NCI-H748 treated with DMSO at 0.1 percent for 48 hours (cell line): ENCODE data around the gene KCNQ1.

Experiments used
- DNase-seq: peaks from one replicate; lab custom pipeline; 2025; lab: John Stamatoyannopoulos, UW

The KCNQ1 gene

DNA sequence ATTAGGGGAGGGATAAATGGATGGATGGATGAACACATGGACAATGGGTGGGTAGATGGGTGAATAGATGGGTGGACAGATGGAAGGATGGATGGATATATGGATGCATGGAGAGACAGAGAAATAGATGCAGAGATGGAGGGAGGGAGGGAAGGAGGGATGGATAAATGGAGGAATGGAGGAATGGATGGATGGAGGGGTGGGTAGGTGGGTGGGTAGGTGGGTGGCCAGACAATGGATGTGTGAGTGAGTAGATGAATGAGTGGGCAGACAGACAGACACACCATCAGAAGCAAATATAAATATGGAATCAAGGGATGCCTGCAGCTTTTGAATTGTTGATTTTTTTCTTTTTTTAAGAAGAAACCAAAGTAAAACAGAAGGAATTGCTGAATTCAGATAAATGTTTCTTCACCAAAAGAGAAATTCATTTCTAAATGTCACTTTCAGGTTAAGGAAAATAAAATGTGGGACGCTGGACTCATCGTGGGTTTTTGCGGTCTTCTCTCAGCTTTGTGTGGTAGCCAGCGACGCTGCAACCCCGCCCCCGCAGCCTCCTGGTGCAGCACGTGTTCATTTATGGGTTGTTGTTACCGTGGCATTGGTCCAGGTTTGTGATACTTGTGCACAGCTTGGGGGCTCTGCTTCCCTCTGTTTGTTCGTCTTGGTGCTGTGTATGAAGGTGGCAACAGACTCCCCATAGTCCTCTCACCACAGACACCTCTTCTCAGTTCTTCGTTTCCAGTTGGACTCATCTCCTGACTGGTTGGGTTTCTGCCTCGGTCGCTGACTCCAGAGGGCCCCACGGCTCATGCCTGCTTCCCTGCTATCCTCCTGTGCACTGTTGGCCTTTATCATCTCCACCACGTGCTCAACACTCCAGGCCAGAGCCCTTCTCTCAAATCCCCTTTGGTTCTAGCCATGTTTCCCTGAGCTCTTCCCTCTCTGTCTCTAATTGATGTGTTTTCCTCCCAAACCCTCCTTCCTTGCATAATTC is 364.3 kb downstream of the KCNQ1 start:
- no peak for DNase-seq

DNA sequence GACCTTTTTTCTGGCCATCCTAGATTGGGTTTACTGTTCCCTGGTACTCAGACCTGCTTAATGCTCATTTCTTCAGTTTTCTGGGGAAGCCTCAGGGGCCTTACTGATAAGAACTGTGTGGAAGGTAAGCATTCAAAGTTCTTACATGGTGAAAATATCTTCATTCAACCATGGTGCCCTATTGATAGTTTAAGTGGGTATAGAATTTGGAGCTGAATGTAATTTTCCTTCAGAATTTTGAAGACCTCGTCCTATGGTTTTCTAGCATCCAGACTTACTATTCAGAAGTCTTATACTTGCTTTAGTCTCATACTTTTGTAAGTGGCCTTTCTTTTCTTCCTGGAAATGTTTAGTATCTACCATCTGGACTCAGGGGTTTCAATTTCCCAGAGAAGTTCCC is 365.0 kb downstream of the KCNQ1 start:
- DNase-seq: no peak

DNA sequence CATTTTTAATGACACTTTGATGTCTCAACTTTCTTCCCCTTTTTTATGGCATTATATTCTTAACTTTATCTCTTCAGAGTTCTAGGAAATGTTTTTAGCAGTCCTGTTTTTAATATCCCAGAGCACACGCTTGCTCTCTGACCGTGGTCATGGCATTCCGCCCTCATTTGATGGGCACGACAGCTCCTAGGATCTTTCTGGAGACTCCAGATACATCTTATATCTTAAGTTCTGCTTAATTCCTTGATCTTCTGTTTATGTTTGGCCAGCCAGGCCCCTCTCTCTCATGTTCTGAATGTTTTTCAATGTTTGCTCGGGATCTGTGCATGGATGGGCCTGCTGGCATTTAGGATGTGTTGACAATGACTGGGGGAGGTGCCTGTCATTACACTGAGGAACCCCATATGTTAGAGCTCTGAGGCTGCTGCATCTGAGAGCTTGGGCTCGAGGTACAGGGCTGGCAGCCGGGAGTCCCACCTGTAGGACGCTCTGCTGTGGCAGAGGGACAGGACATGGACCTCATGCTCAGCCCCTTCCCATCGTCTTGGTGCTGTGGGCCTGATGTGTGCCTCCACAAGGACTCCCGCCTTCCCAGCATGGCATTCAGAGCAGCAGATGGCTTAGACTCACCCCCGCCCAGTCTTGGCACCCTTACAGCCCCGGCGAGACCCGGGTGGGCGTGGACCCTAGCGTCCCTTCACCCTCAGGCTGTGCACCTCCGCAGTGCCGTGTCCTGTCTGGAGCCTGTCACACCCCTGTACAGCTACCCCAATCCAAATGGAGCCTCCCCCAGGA is 365.8 kb downstream of the KCNQ1 start:
- DNase-seq: no peak

DNA sequence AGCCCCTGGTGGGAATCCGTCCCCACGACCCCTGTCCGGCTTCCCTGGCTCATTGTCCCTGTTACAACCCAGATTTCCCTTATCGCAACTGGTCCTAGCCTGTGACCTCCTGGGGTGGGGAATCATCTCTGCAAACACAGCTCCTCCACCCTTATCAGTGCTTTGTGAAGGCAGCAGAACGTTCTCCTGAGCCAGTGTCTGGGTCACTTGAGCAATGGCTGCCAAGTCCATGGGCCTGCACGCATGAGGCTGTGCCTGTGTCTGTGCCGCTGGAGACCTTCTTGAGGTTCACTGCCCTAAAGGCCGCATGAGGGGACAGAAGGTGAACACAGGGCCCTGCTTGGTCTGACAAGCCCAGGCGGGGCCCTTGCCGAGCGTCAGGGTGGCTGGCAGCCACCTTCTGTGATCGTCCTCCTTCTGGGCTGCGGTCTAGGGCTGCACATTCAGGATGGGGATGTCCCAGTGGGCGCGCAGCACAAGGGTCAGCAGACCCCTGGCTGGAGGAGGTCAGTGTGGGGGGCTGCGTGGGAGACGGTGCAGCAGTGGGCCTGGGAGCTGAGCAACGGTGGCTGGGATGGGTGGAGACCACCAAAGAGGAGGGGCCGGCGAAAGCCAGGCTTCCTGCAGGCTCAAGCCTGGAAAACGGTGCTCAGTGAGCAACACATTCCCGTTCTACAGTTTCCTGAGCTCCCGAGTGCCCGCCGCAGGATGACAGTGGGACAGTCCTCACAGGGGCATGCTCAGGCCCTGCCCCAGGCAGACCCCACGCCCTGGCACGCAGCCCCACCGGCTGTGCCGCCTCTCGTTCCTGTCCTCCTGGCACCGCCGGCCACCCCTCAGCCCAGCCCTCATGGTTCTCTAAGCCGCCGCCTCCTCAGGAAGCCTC is 366.6 kb downstream of the KCNQ1 start:
- no peak for DNase-seq

DNA sequence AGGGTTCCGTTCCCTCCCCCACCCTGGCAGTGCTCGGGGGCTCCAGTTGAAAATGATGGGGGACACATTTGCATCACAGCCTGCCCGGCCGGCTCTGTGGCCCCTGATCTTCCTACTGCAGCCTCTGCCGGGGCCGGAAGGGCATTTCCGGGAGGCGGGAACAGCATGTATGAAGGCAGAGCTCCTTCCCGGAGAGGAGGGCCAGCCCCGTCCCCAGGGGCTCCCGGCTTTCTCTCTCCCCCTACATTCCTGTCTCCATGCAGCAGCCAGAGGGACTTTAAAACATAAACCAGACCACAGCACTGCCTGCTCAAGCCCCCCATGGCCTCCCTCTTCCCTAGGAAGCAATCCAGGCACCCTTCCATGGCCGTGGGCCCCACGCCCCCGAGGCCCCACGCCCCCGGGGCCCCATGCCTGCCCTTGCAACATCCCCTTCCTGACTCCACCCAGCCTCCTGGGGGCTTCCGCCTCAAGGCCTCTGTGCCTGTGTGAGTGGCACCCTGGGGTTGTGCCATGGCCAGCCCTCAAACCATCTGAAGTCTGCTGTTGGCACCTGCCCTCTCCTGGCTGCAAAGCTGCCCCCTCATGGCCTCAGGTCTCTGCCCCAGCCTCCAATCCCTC is 367.7 kb downstream of the KCNQ1 start:
- DNase-seq: no peak

DNA sequence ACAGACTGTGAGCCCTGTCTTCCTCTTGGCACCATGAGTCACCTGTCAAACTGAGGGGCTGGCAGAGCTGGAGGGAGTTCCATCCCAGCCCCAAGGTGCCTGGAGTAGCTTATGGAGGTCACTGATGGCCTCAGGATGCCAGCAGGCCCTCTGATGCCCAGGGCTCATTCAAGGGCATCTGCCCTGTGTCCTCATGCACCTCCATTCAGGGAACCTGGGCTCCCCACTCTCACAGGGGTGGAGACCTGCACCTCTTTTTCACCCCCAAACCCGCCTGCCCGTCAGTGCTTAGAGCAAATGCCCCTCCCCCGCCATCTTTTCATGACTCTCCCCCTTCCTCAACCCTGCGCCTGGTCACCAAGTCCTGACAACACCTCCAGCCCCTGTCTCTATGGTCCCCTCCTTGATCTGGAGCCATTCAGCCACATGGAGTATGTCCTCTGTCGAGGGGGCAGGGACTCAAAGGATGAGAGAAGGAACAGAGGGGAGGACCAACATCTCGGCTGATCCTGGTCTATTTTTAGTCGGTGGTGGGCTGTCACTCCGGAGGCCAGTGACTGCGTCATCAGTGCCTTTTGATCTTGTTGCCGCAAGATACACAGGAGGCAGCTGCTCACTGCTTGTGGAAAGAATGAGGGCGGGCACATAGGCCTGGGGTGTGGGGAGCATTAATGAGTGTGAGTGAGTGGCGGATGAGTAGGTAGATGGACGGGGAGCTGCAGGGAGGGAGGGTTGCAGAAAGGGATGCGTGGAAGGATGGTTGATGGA is 368.5 kb downstream of the KCNQ1 start:
- DNase-seq: no peak

DNA sequence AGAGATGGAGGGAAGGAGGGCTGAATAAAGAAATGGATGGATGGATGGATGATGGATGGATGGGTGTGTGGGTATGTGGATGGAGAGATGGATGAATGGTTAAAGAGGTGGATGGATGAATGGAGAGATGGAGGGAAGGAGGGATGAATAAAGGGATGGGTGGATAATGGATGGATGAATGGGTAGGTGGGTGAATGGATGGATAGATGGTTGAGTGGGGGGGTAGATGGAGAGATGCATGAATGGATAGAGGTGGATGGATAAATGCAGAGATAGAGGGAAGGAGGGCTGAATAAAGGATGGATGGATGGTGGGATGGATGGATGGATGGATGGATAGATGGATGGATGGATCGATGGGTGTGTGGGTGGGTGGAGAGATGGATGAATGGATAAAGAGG is 369.2 kb downstream of the KCNQ1 start:
- DNase-seq: no peak

DNA sequence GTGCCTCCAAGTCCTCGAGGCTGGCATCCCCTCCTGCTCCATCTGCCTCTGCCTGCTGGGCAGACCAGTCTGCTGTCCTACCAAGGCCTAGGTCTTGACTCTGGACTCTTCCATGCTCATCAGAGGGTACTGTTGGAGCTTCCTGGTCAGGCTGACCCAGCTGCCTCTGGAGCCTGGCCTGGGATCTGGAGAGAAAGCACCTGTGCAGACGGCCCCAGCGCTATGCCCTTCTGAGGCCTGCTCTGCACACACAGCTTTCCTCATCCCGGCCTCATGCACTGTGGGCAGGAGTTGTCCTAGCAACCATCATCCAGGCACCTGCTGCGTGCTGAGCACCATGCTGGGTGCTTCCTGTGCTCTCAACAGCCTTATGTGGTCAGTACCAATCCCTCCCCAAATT is 369.9 kb downstream of the KCNQ1 start:
- DNase-seq: no peak

DNA sequence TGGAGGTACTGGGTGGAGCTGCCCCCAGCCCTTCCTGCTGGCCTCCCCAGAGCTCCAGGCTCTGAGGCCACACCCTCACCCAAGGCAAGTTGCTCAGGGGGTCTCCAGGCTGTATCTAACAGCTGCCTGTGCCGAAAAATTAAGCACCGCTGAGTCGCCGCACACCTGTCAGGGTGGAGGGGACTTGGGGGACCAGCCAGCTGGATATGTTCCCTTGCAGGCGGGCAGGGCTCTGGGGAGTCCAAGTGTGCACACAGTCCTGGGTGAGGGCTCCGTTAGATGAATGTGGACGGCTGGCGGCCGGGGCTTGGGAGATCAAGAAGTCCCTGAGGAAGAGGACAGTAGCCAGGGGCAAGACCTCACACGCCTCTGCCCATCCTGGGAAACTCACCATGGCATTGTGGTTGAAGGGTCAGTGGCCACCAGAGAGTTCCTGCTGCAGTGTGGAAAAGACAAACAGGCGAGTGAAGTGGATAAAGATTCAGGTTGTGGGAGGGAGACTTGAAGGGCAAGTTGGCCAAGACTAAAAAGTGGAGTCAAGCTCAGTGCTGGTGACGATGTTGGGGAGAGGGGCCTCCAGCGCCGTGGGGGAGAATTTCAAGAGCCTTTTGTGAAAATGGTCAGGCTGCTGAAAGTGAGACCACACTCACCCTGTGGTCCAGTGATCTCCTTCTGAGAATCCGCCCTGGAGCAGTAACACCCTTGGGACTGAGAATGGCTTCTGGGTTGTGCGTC is 371.1 kb downstream of the KCNQ1 start:
- no peak for DNase-seq

DNA sequence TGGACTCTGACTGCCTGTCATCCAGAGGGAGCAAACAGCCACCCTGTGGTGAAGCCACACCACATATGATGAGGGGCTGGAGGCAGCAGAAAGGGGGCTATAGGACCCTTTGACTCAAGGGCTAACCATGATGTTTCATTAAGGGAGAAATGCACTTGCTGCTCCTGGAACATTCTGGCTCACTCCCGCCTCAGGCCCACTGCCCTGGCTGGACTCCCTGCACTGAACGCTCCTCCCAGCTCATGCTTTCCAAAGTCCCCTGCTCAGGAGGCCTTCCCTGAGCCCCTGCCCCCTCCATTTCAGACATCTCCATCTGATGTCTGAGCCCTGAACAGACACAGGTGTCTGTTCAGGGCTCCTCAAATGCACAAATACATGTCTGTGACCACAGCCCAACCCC is 371.7 kb downstream of the KCNQ1 start:
- DNase-seq: no peak

DNA sequence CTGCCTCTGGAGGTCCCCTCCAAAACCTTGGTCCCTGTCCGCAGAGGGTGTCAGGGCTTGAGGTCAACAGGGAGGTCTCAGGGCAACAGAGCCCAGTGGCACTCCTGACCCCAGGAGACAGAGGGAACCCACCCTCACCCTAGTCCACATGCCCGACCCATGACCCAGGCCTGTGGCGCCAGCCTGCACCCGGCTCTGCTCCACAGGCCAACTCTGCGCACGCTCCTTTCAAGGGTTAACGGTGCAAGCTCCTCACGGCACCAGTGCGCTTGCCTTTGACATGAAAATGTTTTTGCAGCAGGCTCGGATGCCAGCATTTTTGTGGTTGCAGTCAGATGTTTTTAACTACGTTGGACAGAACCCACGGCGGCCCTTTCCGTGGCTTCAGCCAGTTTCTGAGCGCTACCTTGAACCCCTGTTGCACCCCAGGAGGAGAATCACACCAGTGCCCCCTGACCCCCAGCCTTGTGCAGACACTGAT is 372.2 kb downstream of the KCNQ1 start:
- DNase-seq: no peak

DNA sequence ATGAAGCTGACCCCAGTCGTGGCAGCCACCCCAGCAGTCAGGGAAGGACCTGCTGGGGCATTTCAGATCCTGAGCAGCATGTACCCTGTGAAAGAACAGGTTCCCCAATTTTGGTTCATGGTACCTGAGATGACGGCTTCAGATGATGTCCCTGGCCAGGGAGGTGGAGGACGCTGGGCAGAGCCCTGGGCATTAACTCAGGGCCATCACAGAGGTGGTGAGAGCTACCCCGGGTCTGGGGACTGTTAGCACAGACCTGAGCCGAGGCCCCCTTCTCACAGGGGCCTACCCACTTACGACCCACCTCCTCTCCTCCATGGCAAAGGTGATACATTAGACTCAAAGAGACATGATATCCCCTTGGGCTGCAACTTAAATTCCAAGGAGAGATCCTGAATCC is 372.6 kb downstream of the KCNQ1 start:
- DNase-seq: no peak

DNA sequence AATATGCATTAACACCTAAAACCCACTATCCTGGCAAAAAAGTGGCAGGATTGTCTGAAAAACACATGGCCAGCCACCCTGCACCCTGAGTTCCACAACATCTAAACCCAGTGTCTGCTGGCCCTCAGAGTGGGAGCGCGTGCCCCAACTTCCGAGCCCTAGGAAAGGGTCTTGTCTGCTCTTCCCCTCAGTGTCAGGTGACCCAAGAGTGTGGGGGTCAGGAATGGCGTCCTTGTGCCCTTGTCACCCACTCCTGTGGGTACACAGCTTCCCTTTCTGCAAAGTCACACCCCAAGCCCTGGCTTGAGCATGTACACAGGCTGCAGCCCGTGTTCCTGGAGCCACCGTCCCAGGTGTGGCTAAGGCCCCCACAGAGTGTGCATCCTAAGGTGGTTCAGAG is 373.2 kb downstream of the KCNQ1 start:
- DNase-seq: no peak

DNA sequence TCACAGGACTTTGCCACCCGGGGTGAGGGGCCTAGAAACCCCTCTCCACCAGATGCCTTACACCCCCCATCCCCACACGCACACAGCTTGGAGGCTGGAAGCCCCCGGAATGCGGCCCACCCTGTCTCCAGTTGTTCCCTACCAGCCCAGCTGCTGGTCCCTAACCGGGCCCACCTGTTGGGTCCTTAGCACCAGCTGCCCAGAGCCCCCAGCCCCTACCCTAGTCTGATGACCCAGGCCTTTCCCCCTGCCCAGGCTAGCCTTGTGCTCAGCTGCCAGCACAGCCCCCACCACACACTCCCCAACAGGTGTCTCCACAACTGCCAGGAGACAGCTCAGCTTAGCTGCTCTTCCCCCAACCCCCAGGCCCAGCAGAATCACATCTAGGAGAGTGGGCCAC is 373.7 kb downstream of the KCNQ1 start:
- DNase-seq: no peak

DNA sequence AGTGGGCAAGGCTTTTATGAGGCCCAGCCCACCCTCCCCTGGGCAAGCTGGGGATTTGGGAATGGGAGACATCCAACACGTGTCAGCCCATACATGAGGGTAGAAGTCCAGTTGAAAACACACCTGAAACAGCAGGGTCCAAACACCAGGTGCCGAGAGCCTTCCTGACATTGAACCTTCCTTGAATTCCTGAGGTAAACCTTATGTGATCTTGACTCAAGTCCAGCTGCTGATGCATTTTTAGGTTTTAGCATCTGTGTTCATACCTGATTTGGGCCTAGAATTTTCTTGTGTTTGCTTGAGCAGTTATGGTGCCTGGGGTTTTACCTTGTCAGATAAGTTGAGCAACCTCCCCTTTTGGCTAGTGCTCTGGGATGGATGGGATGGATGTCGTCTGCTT is 374.5 kb downstream of the KCNQ1 start:
- DNase-seq: no peak

DNA sequence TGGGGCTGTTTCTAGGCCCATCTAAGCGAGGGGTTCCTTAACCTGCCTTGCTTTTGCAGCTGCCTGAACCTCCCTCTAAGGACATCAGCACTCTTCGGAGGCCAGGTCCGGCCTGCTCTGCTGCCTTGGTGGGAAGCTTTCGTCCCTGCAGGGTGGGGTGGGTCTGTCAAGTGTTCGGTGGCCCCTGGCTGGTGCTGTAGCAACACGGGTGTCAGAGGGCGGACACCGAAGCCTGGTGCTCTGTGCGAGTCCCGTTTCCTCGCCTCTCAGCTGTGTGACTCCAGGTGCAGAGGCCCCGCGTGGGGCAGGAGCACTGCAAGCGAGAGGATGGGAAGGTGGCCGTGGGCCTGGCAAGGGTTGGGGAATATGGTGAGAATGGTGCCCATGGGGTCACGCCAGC is 376.2 kb downstream of the KCNQ1 start:
- no peak for DNase-seq

DNA sequence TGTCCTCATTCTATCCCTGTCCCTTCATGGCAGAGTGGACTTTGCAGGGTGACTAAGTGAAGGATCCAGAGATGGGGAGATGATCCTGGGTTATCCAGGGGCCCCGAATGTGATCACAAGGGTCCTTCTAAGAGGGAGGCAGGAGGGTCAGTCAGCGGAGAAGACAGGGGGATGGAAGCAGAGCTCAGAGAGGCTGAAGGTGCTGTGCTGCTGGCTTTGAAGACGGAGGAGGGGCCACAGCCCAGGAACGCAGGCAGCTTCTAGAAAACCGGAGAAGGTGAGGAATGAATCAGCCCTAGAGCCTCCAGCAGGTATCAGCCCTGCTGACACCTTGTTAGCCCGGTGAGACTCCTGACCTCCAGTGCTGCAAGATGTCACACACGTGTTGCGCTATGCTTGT is 377.1 kb downstream of the KCNQ1 start:
- DNase-seq: no peak

DNA sequence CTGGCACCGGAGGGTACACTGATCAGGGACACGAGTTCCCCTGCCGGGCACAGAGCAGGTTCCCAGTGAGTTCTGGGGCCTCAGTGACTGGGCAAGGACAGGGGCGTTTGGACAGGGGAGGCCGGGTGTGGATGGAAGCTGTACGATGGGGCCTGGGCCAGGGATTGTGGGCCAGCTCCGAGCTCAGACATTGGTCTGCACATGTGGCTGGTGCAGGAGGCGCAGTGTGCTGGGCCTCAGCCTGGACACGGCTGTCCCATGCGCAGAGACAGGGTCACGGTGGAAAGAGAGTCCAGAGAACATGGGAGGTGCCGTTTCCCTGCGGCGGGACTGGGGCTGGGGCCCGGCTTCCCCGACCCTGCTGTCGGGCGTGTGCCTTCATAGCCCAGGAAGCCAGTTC is 380.0 kb downstream of the KCNQ1 start:
- DNase-seq: no peak

DNA sequence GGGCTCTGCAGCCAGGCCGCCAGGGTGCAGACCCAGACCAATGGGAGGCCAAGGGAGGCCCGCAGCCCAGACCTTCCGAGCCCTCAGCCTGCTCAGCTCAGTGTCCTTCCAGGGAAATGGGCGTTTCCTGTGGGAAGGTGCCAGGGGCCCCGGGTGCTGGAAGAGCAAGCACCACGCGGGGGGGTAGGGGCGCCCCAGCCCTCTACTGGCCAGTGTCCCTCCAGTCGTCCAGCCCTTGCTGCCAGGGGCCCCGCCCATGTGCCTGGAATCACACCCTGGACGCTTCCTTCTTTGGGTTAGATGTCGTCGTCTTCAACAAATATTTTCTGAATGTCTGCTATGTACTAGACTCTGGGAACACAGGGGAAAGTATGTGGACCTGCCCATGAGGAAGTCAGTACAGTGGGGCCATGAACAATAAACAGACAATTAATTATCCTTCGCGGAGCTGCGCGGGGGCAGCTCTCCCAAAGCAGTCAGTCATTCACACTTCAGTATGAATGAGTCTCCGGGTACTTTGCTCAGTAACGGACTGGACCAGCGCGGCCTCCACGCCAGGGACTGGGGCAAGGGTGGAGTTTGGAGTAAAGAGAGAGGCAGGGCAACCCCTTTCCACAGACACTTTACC is 380.6 kb downstream of the KCNQ1 start:
- DNase-seq: no peak
